ES-I3 (cell line): Measurements from ENCODE around the gene GLYR1.
"Not testable (repeated sequence)": the region's sequence is repeated elsewhere in the genome, so short reads cannot be mapped to it uniquely, and the experiment has no call there.

Experiments used
- H3K36me3 ChIP-seq: 2 replicates; pipeline ENCODE4 v1.6.1; 2013; ENCODE audit warnings: mild to moderate bottlenecking, low read length, control low read depth, moderate library complexity; ENCODE audit not compliant: insufficient read depth
- H3K4me1 ChIP-seq: 2 replicates; pipeline ENCODE4 v1.6.1; 2013; ENCODE audit warnings: mild to moderate bottlenecking, control low read depth, low read length; ENCODE audit not compliant: insufficient read depth
- H3K9ac ChIP-seq: 2 replicates; pipeline ENCODE4 v1.6.1; 2013; ENCODE audit warnings: low read depth, mild to moderate bottlenecking, low read length, moderate library complexity
- H3K9me3 ChIP-seq: 2 replicates; pipeline ENCODE4 v1.6.1; 2013; ENCODE audit warnings: mild to moderate bottlenecking, low read length, moderate library complexity; ENCODE audit not compliant: control insufficient read depth, insufficient read depth

GLYR1 gene

GRCh38 chr16:4846901-4847773 is at the start of gene GLYR1, which contains the start of gene UBN1:
Gene GLYR1, minus strand, starts transcription at chr16:4847288. Its CDS starts 23 bp downstream, at chr16:4847265.
Gene UBN1, plus strand, starts transcription at chr16:4847481. Its CDS starts 5,437 bp downstream, at chr16:4852918.
- H3K9ac ChIP-seq: peak within 1 kb of the TSS; percentile 97
- H3K9me3 ChIP-seq: no peaks in the 10 kb centered on the region
- H3K36me3 ChIP-seq: no peaks in the 10 kb centered on the region
- peaks cover 11% of the 10 kb centered on the region for H3K4me1 ChIP-seq

DNA sequence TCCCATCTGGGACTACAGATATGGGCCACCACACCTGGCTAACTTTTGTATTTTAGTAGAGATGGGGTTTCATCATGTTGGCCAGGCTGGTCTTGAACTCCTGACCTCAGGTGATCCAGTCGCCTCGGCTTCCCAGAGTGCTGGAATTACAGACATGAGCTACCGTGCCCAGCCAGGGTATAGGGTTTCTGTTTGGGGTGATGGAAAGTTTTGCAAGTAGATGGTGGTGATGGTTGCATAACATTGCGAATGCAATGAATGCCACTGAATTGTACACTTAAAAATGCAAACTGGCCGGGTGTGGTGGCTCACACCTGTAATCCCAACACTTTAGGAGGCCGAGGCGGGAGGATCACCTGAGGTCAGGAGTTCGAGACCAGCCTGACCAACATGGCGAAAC is 49.7 kb upstream of the GLYR1 start:
- not testable (repeated sequence) for H3K9me3 ChIP-seq, H3K9ac ChIP-seq, H3K4me1 ChIP-seq
- H3K36me3 ChIP-seq: peaks cover 18% of the 10 kb centered on the region

GRCh38 chr16:4895366-4895765 is 48.3 kb upstream of the GLYR1 start:
- Histone ChIP-seq H3K9me3 (no peaks in the 10 kb centered on the region), H3K4me1 (no peaks in the 10 kb centered on the region), H3K9ac (no peak overlapping the region), H3K36me3 (peaks cover 18% of the 10 kb centered on the region)

GRCh38 chr16:4894276-4895150 is 47.4 kb upstream of the GLYR1 start:
- H3K9ac ChIP-seq: no peak overlapping the region
- H3K36me3 ChIP-seq: peaks cover 18% of the 10 kb centered on the region
- no peaks in the 10 kb centered on the region for H3K4me1 ChIP-seq
- no peaks in the 10 kb centered on the region for H3K9me3 ChIP-seq

DNA sequence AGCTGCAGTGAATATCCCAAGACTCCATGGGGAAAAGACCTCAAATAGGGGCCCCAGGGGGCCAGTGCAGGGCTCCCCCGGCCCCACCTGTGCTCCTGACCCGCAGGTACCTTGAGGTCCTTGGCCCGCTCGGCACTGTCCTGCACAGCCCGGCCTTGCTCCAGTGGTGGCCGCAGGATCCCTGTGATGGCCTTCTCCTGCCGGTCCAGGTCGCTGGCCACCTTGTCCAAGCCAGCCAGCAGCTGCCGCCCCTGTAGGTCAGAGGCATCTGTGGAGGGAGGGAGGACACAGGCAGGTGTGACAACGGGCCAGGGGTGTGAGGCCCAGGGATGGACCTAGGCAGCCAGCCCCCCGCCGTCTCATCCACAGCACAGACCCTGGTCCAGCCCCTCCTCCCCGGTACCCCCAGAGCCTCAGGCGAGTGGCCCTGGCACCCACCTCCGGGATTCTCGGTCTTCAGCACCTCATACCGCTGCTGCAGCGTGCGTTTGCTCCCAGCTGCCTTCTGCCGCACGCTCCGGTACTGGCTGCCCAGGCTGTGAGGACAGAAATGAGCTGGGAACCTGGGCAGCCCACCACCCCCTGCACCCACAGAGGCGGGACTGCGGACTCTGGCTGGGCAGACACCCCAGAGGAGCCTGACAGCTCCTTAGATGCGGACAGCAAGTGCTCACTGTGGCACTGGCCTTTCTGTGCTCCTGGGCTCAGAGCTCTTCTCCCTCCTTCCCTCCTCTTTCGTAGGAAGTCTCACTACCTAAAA is 46.2 kb upstream of the GLYR1 start:
- peaks cover 17% of the 10 kb centered on the region for H3K36me3 ChIP-seq
- H3K9me3 ChIP-seq: no peaks in the 10 kb centered on the region
- no peak overlapping the region for H3K9ac ChIP-seq
- H3K4me1 ChIP-seq: no peaks in the 10 kb centered on the region

- no peaks in the 10 kb centered on the region for H3K9me3 ChIP-seq
- H3K36me3 ChIP-seq: peaks cover 15% of the 10 kb centered on the region
- H3K4me1 ChIP-seq: no peaks in the 10 kb centered on the region
- H3K9ac ChIP-seq: no peak overlapping the region
These were observed 45.4 kb upstream of the GLYR1 start for GRCh38 chr16:4892361-4893102.

DNA sequence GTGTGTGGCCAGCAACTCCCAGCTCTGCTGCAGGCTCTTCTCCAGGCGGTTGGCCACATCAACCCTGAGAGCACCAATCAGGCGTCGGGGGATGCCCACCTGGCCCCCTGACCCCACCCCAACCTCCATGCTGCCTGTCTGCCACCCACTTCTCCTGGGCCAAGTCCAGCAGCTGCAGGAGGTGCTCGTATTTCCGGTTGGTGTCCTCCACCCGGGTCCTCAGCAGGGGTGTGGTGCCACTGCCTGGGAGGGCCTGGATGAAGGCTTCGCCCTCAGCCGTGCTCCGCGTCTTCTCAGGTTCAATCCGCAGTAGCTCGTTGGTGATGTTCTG is 44.8 kb upstream of the GLYR1 start:
- Histone ChIP-seq H3K9ac (no peak overlapping the region), H3K4me1 (no peaks in the 10 kb centered on the region), H3K9me3 (no peaks in the 10 kb centered on the region), H3K36me3 (peaks cover 19% of the 10 kb centered on the region)

- Histone ChIP-seq H3K36me3 (peaks cover 21% of the 10 kb centered on the region), H3K9ac (no peak overlapping the region), H3K4me1 (no peaks in the 10 kb centered on the region), H3K9me3 (no peaks in the 10 kb centered on the region)
These were observed 44.2 kb upstream of the GLYR1 start for GRCh38 chr16:4891097-4891885.

DNA sequence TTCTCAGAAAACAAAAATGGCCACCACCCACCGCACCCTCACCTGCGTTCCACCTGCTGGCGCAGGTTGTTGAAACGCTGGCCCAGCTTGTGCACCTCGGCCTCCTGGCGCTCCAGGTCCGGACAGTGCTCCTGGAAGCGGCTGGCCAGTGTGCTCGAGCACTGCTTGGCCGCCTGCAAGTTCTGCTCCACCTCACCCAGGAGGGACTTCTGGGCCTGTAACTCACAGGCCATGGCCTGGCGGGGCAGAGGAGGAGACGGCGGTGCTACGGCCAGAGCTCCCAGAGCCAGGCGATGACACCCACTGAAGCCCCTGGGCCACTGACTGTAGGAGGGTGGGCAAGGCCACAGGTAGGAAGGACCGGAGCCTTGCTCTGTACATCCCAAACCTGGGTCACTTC is 43.6 kb upstream of the GLYR1 start:
- Histone ChIP-seq H3K4me1 (no peaks in the 10 kb centered on the region), H3K9ac (no peak overlapping the region), H3K36me3 (peaks cover 23% of the 10 kb centered on the region), H3K9me3 (no peaks in the 10 kb centered on the region)

- Histone ChIP-seq H3K9me3 (no peaks in the 10 kb centered on the region), H3K9ac (no peak overlapping the region), H3K36me3 (peaks cover 22% of the 10 kb centered on the region), H3K4me1 (no peaks in the 10 kb centered on the region)
These were observed 42.9 kb upstream of the GLYR1 start for GRCh38 chr16:4890026-4890425.

DNA sequence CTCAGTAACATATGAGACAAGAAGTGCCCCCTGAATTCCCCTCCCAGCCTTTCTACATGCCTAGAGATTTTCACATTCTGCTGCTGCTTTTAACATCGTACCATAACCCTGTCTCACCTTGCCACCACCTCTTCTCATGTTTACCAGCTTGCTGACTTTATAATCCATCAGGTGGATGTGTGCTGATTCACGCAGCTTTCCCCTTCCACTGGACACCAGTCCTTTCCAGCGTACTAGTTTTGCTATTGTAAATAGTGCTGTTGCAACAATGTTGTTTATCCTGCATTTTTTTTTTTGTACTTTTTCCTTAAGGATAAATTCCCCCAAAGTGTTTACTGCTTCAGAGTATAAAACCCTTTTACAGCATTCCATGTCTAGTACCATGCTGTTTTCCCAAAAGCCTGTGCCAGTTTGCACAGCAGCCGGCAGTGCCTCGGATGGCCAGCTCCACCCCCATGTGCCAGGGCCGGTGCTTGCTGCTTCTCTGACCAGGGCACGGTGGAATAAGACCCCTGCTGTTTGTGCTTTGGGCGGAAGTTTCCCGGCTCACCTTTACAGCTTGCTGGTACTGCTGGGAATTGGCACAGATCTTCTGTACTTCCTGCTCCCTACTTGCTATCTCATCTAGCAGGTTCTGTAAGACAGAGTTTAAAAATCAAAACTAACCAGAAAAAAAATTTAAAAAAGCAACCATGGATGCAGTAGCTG is 41.5 kb upstream of the GLYR1 start:
- no peak overlapping the region for H3K9ac ChIP-seq
- H3K9me3 ChIP-seq: no peaks in the 10 kb centered on the region
- H3K36me3 ChIP-seq: peaks cover 31% of the 10 kb centered on the region
- no peaks in the 10 kb centered on the region for H3K4me1 ChIP-seq

DNA sequence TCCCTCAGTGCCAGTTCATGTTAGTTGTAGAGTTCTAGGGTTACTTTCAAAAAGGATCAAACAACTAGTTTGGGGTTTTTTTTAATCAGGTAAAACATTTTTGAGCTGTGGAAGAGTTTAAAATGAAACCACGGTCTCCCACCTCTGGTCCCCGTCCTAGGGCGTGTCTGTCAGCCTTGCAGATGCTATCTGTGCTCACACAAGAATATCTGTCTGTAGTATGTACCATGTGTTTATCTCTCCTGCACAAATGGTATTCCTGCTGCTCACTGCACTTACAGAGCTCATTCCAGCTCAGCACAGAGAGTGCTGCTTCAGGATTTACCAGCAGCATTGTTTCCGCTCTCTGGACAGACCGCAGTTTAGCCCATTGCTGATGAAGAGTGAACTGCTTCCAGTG is 39.1 kb upstream of the GLYR1 start:
- H3K36me3 ChIP-seq: peaks cover 40% of the 10 kb centered on the region
- no peaks in the 10 kb centered on the region for H3K4me1 ChIP-seq
- no peaks in the 10 kb centered on the region for H3K9me3 ChIP-seq
- no peak overlapping the region for H3K9ac ChIP-seq
